ENCODE measurements around the gene VAPA.

DNA sequence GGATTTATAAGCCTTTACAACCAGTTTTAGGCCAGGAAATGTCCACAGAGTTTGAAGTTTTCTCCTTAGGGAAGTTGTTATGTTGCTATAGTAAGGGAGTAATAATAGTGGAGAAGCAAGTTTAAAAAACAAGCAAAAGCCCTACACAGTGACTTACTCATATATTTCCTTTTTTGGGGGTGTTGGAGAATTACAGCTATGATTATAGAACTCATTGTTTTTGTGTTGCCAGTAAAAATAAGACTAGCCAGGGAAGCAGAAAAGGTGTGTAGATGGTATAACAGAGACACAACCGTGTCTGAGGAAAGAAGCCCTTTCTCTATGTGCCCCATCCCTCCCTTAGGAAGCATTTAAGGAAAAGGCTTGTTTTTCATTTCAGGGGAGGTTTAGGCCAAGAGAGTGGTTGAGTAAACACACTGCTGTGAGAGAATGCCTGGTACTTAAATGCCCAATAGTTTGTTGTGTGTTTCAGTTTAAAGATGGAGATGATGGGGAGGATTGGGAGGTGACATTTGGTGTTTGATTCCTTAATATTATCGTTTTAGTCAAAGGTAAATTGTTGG is 2.3 kb downstream of the VAPA start:
- TF ChIP-seq, protein P1, sequence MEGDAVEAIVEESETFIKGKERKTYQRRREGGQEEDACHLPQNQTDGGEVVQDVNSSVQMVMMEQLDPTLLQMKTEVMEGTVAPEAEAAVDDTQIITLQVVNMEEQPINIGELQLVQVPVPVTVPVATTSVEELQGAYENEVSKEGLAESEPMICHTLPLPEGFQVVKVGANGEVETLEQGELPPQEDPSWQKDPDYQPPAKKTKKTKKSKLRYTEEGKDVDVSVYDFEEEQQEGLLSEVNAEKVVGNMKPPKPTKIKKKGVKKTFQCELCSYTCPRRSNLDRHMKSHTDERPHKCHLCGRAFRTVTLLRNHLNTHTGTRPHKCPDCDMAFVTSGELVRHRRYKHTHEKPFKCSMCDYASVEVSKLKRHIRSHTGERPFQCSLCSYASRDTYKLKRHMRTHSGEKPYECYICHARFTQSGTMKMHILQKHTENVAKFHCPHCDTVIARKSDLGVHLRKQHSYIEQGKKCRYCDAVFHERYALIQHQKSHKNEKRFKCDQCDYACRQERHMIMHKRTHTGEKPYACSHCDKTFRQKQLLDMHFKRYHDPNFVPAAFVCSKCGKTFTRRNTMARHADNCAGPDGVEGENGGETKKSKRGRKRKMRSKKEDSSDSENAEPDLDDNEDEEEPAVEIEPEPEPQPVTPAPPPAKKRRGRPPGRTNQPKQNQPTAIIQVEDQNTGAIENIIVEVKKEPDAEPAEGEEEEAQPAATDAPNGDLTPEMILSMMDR (IDR thresholded peaks at IDR 0.05; ENCODE audit: extremely low read depth in 1 of 2, insufficient read depth in 1 of 2, low read depth in 1 of 2, low read length in 2 of 2) = no peak
- TF ChIP-seq, protein P2, sequence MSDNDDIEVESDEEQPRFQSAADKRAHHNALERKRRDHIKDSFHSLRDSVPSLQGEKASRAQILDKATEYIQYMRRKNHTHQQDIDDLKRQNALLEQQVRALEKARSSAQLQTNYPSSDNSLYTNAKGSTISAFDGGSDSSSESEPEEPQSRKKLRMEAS (IDR thresholded peaks at IDR 0.05; ENCODE audit: insufficient read depth, insufficient read length) = no peak
- TF ChIP-seq FOS (IDR thresholded peaks at IDR 0.05; ENCODE audit: borderline replicate concordance, insufficient read depth, low read length) (no peak), JUN (IDR thresholded peaks at IDR 0.05; ENCODE audit: borderline replicate concordance, insufficient read depth, insufficient read length, low read depth) (no peak), EZH2 (IDR thresholded peaks at IDR 0.05; ENCODE audit: borderline replicate concordance, low read depth, low read length, severe bottlenecking) (no peak)
